DMS114 treated with DMSO at 0.1 percent for 48 hours (cell line): ENCODE results near the gene GPR148.

Experiments
- DNase-seq: peaks from one replicate; lab custom pipeline; 2025; ENCODE audit not compliant: unreplicated experiment; lab: John Stamatoyannopoulos, UW

GPR148 gene

GRCh38 chr2:130749078-130749477 lies 20.2 kb downstream of the GPR148 start:
- DNase-seq: no peak

- DNase-seq: no peak
These were observed 20.8 kb downstream of the GPR148 start for GRCh38 chr2:130749641-130750040.

- DNase-seq: no peak
These were observed 25.9 kb downstream of the GPR148 start for GRCh38 chr2:130754811-130755210.

GRCh38 chr2:130755256-130756052 lies 26.6 kb downstream of the GPR148 start, which contains the start of gene AMER3:
TSS of gene AMER3 (plus strand) at chr2:130755540. CDS start at chr2:130762073, 6,533 bp downstream.
- no peak for DNase-seq

- DNase-seq: no peak
These were observed 27.4 kb downstream of the GPR148 start for GRCh38 chr2:130756053-130756873.

GRCh38 chr2:130756874-130757668 lies 28.2 kb downstream of the GPR148 start:
- no peak for DNase-seq

- DNase-seq: no peak
These were observed 31.3 kb downstream of the GPR148 start for GRCh38 chr2:130759906-130760753.

- DNase-seq: no peak
These were observed 32.2 kb downstream of the GPR148 start for GRCh38 chr2:130760754-130761751.

- DNase-seq: no peak
These were observed 33.4 kb downstream of the GPR148 start for GRCh38 chr2:130762031-130762909.

- DNase-seq: no peak
These were observed 34.1 kb downstream of the GPR148 start for GRCh38 chr2:130762910-130763385.

- no peak for DNase-seq
These were observed 34.5 kb downstream of the GPR148 start for GRCh38 chr2:130763405-130763804.

- DNase-seq: no peak
These were observed 35.4 kb downstream of the GPR148 start for GRCh38 chr2:130764035-130764820.

GRCh38 chr2:130764821-130765115 lies 35.9 kb downstream of the GPR148 start:
- DNase-seq: no peak

GRCh38 chr2:130765464-130765863 lies 36.6 kb downstream of the GPR148 start:
- no peak for DNase-seq

- no peak for DNase-seq
These were observed 37.2 kb downstream of the GPR148 start for GRCh38 chr2:130766037-130766436.

- no peak for DNase-seq
These were observed 38.0 kb downstream of the GPR148 start for GRCh38 chr2:130766711-130767407.

- DNase-seq: no peak
These were observed 38.5 kb downstream of the GPR148 start for GRCh38 chr2:130767408-130767775.
